ENCODE data around the gene GRIA1.

The GRIA1 gene

GRCh38 chr5:153498516-153498915, 8.0 kb downstream of the GRIA1 start:
- DNase-seq (ENCODE audit: low spot score), result no peak

- DNase-seq (ENCODE audit: low spot score), result no peak
Measured at GRCh38 chr5:153500178-153500577, 9.7 kb downstream of the GRIA1 start.

- DNase-seq (ENCODE audit: low spot score), result no peak
Measured at GRCh38 chr5:153504726-153505125, 14.3 kb downstream of the GRIA1 start.

DNA sequence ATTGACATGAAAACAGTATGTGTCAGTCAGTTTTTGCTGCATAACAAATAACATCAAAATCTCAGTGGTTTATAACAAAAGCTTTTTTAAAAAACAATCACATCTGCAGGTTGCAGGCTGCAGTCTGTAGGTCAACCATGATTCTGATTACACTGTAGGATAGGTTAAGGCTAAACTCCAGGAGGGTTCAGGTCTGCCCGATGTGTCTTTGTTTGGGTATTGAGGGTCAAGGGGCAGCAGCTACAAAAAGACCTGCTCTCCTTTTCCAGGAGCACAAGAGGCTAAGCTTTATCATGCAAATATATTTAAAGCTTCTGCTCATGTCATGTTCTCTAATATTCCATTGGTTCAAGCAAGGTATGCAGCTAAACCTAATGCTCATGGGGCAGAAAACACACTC, 18.2 kb downstream of the GRIA1 start:
- DNase-seq (ENCODE audit: low spot score), result no peak

- DNase-seq (ENCODE audit: low spot score), result no peak
Measured at GRCh38 chr5:153511622-153512021, 21.2 kb downstream of the GRIA1 start.

DNA sequence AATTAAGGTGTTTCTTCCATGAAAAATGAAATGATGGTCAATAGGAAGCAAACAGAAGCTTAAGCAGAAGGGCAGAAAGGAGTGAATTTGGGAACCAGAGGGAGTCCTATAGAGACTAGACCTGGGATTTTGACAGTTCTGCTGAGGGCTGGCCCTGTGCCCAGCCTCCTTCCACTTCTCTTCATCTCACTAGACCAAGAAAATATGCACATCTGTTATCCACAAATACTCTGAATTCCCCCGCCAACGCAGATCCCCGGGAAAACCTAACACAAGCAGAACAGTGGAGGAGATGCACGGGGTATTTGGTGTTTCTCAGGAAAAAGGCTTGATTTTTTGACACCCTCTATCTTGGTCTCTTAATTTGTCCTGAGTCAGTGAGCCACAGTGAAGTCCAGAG, 22.7 kb downstream of the GRIA1 start:
- DNase-seq (ENCODE audit: low spot score), result no peak

- DNase-seq (ENCODE audit: low spot score), result no peak
Measured at GRCh38 chr5:153515301-153515700, 24.8 kb downstream of the GRIA1 start.

DNA sequence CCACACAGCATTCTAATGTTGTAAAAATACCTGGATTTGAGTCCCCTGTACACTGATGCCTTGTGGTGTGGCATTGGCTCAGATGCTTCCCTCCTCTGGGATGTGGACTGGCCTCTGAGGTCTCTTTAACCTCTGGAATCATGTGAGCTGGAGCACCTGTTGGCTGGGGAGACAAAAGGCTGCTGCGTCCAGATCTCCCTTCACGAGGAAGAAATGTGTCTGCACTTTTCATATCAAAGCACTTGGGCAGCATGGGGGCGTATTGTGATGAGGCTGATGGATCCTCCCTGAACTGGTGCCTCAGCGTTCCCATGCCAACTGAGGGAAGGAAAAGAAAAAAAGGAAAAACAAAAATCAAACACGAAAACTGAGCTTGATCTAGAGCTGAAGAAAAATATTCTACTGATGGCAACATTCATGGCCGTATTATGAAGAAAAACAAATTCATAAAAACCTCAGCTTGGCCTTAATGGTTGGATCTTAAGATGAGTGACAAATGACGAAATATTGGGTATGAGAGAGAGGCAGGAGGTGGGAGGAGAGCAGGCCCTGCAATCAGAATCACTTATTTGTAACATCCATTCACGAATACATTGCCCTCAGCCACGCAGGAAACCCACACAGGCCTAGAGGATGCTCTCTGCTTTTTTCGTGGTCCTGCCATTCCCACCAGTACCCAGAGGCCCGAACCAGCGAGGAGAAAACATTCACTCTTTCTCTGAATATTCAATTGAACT, 26.2 kb downstream of the GRIA1 start:
- DNase-seq (ENCODE audit: low spot score), result no peak

GRCh38 chr5:153517241-153517611, 26.8 kb downstream of the GRIA1 start:
- DNase-seq (ENCODE audit: low spot score), result no peak

GRCh38 chr5:153520137-153520536, 29.7 kb downstream of the GRIA1 start:
- no peak for DNase-seq (ENCODE audit: low spot score)

DNA sequence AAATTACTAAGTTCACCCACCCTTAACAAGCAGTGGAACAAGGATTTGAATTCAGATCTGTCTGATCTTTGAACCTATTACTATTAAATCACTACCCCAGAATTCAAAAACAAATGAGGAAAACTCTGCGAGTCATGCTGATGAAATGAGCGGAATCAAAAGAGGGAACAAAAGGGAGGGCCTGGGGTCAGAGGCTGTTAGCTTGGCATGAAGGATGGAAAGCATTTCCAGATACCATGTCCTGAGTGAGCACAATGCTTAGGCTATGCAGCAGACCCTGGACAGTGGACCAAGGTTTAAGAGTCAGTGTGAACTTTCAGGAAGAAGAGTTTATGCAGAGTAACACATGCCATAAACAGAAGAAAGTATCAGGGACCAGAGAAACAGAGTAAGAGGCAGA, 30.5 kb downstream of the GRIA1 start:
- DNase-seq (ENCODE audit: low spot score), result no peak

DNA sequence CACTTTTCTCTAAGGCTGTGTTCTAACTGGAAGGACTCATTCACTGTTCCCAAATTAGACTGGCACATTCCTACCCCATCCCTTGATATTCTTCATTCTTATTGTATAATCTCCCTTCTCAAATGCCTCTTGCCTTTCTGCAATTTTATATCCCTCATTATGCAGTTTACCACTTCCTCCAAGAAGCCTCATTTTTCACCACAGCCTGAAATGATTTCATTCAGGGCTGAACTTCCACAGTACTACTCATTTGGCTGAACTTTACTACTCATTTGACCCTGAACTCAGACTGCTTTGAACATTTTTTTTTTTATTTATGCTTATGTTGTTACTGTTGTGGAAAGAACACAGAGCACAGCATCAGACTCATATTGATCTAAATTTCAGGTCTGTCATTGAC, 32.7 kb downstream of the GRIA1 start:
- DNase-seq (ENCODE audit: low spot score), result no peak

DNA sequence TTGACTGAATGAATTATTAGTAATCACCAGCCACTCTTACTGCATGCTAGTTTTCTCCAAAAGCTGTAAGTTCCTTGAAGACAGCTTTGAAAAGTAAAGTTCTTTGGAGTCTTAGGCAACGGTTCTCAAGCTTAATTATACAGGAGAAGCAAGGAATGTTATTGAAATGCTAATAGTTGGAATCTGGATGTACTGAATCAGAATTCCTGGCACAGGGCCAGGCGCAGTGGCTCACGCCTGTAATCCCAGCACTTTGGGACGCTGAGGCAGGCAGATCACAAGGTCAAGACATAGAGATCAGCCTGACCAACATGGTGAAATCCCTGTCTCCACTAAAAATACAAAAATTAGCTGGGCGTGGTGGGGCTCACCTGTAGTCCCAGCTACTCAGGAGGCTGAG, 33.4 kb downstream of the GRIA1 start:
- no peak for DNase-seq (ENCODE audit: low spot score)

DNA sequence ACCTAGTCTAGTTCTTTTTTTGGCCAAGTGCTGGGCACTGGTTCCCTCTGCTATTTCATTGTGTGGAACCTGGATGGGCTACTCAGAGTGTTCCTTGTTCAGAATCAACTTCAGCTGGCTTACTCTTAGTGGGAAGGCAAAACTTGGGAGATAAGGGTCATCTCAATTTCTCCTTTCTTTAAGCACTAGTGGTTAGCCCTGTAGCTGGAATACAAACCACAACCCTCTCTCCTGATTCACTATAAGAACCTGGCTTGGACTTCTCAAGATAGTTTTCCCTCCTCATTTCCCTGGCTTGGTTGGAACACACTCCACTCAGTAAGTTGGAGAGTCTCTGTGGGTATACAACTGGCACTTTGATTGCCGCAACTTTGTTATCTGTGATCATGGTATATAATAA, 35.1 kb downstream of the GRIA1 start:
- DNase-seq (ENCODE audit: low spot score), result no peak

DNA sequence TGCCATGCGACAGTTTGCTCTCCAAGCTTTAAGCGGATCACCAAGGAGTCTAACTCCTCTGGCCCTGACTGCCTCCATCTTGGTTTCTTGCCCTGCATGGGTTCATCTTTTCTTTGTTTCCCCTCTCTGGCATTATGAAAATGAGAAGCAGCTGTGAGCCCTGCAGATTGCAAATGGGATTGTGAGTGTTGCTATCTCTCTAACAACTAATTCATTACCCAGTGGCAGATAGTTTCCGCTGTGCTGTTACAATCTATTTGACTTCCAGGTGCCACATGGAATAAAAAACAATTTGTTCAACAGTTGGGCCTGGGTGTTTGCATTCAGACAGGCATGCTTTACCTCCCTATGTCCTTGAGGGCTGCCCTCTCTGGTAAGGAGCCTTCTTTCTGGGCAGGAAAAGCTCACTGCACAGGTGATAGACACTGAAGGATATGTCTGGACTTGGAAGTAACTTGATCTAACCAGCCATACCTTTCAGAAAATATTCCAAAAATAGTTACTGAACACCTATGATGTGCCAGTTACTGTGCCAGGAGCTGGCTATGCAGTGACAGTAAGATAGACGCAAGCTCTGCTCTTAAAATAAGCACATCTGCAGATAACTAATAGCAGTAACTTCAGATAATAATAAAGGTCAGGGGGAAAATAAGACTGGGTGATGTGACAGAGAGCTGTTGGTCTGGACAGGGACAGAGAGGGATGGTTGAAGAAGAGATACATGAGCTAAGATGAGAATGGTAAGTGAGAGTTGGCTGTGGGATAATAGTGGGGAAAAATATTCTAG, 40.1 kb downstream of the GRIA1 start:
- DNase-seq (ENCODE audit: low spot score), result no peak

DNA sequence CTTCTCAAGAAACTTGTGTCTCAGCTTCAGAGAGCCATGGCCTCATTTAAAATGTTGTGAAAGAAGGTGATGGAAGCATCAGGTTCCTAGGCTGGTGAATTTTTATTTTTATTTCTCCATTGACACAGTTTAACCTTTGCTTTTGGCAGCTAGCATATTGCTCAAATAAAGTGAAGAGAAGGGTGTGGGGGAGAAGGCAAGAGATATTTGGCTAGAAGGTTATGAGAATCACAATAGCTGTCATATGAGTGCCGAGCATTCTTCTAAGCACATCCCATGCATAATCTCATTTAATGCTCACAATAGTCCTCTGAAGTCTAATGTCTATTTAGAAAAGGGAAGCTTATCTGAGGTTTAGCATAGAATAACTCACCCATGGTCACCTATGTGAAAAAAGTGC, 43.1 kb downstream of the GRIA1 start:
- DNase-seq (ENCODE audit: low spot score), result no peak

GRCh38 chr5:153534102-153534501, 43.6 kb downstream of the GRIA1 start:
- no peak for DNase-seq (ENCODE audit: low spot score)

- no peak for DNase-seq (ENCODE audit: low spot score)
Measured at GRCh38 chr5:153537207-153537606, 46.7 kb downstream of the GRIA1 start.

DNA sequence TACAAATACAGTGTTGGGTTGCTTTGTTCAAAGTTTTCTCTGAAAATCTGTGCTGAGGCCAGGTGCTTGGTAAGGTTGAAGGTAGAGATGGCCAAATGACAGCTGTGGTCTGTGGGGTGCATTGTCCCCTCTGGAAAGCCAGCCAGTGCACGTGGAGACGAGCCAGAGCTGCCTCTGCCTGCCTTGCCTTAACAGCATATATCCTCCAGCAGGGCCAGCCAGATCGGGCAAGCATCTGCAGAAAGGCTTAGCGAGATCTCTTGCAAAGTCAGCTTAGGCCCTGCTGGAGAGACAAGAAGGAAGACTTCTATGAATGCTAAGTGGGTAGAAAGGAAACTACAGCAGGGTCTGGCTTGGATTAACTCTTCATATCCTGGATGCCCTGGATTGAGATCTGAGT, 49.5 kb downstream of the GRIA1 start:
- DNase-seq (ENCODE audit: low spot score), result no peak

DNA sequence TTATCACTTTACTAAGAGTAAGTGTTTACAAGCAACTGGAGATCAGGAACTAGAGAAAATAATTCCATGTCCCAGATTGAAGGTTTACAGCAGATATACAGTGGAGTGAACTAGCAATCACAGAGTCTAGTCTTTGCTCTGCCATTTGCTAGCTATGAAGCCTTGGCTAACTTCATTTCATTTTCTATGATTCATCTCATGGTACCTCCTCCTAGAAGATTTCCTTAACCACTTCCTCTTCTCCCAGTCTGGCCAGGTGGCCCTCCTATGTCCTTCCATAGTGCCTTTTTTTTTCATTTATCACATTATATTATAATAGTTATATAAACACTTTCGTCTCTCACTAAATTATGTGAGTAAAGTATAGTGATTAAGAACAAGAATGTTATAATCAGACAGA, 52.1 kb downstream of the GRIA1 start:
- no peak for DNase-seq (ENCODE audit: low spot score)

DNA sequence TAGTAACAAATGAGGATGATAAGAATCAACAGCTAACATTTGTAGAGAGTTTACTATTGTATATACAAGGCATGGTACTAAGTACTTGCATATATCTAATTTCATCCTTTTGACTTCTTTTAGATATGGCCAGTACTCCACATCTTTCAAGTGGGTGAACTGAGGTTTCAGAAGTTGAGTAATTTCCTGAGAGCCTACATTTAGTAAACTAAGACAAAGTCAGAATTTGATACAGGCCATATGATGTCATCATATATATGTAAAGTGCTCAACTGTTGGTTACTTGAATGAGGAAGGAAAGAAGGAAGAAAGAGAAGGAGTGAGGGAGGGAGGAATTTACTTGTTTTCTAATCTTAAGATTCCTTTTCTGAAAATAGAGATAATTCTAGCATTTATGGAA, 52.8 kb downstream of the GRIA1 start:
- DNase-seq (ENCODE audit: low spot score), result no peak

GRCh38 chr5:153543959-153544470, 53.5 kb downstream of the GRIA1 start:
- no peak for DNase-seq (ENCODE audit: low spot score)

GRCh38 chr5:153544706-153545105, 54.2 kb downstream of the GRIA1 start:
- no peak for DNase-seq (ENCODE audit: low spot score)

All from SK-N-DZ (cell line).